Common myeloid progenitor, CD34-positive (primary cell): ENCODE measurements around the gene NDRG2.
A peak's percentile ranks its signal among the peaks of the same experiment; 100 is the strongest.

Source experiments
- CTCF ChIA-PET: fragments of 350-600 bp; sonication (Branson Sonifier 250); formaldehyde crosslinking; loops from one replicate; lab custom pipeline; 2021; ENCODE audit warnings: antibody characterized with exemption; lab: Charles Lee
- POLR2A ChIA-PET: fragments of 350-600 bp; sonication (Branson Sonifier 250); formaldehyde crosslinking; loops from one replicate; lab custom pipeline; 2021; ENCODE audit warnings: antibody characterized with exemption; lab: Charles Lee
- DNase-seq, 3 donors: peaks; one replicate each; pipeline versions ENCODE4 v3.0.0 to v3.0.0-alpha.2; 2013
- H3K27ac ChIP-seq, 2 experiments: 1 replicate in 1 of 2; 2 replicates in 1 of 2; pipeline ENCODE4 v1.7.0; 2013; ENCODE audit warnings: inconsistent platforms in 2 of 2, low read length in 2 of 2, mild to moderate bottlenecking in 2 of 2, low read depth in 1 of 2, moderate library complexity in 1 of 2; ENCODE audit not compliant: severe bottlenecking in 2 of 2, insufficient read depth in 1 of 2, poor library complexity in 1 of 2
- H3K27me3 ChIP-seq, 5 experiments: replicated peaks in 2 of 5; 1 replicate in 3 of 5; 2 replicates in 2 of 5; pipeline versions ENCODE4 v1.6.1 to v1.7.0; 2013; ENCODE audit warnings: low read length in 4 of 5, mild to moderate bottlenecking in 2 of 5, moderate library complexity in 2 of 5, inconsistent platforms in 1 of 5; ENCODE audit not compliant: insufficient read depth in 5 of 5, control insufficient read depth in 4 of 5
- H3K36me3 ChIP-seq, 4 experiments: 1 replicate in 2 of 4; 2 replicates in 2 of 4; pipeline versions ENCODE4 v1.6.1 to v1.7.0; 2013; ENCODE audit warnings: low read length in 3 of 4, control low read depth in 1 of 4, mild to moderate bottlenecking in 1 of 4; ENCODE audit not compliant: control insufficient read depth in 4 of 4, insufficient read depth in 4 of 4
- H3K4me1 ChIP-seq, 4 experiments: 1 replicate in 3 of 4; 2 replicates in 1 of 4; pipeline versions ENCODE4 v1.6.1 to v1.7.1; 2013; ENCODE audit warnings: low read length in 3 of 4, mild to moderate bottlenecking in 3 of 4, control low read depth in 1 of 4, inconsistent platforms in 1 of 4, moderate library complexity in 1 of 4; ENCODE audit not compliant: control insufficient read depth in 4 of 4, insufficient read depth in 4 of 4; ENCODE audit errors: control extremely low read depth in 1 of 4
- H3K4me3 ChIP-seq, 7 experiments: 1 replicate in 4 of 7; 2 replicates in 3 of 7; pipeline versions ENCODE4 v1.5.1 to v1.7.0; 2013; ENCODE audit warnings: mild to moderate bottlenecking in 7 of 7, low read length in 6 of 7, moderate library complexity in 6 of 7, inconsistent platforms in 2 of 7, low read depth in 2 of 7, control low read depth in 1 of 7; ENCODE audit not compliant: insufficient read depth in 4 of 7, control insufficient read depth in 1 of 7; ENCODE audit errors: extremely low read depth in 1 of 7
- H3K9me3 ChIP-seq, 5 experiments: 1 replicate in 4 of 5; 2 replicates in 1 of 5; pipeline versions ENCODE4 v1.6.1 to v1.7.1; 2013; ENCODE audit warnings: low read length in 4 of 5, mild to moderate bottlenecking in 2 of 5, inconsistent platforms in 1 of 5, low read depth in 1 of 5, moderate library complexity in 1 of 5; ENCODE audit not compliant: control insufficient read depth in 4 of 5, insufficient read depth in 2 of 5; ENCODE audit errors: control extremely low read depth in 1 of 5
- WGBS: methylation state at CpG from one replicate; pipeline ENCODE4 v1.1.5; 2013; ENCODE audit not compliant: insufficient coverage; 5-methylcytosine and 5-hydroxymethylcytosine counted together

The NDRG2 gene

DNA sequence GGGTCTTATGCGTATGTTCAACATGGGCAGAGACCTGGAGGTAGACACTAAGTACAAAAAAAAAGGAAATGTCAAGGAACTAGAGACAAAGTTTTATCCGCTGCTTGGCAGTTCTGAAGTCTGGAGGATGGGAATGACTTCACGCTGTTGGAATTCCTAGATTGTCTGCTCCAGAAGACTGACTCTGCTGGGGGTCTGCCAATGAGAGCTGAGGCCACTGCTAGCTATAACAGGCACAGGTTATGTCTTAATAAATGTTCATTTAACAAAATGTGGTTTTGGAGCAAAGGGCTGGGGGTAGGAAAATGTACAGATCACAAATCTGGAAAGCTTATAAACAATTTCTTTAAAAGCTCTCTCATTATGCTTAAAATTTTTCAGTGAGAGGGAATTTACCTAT is 38.6 kb upstream of the NDRG2 start:
- DNase-seq, result no peak
- 97% methylated on average over 3 of the region's 3 CpGs for WGBS
- CTCF ChIA-PET, result interaction anchor here (0.8 to 3.2 kb wide), 8 partner anchors 13 to 49 kb away, joined by 3 to 12 read pairs (median 4); partner anchors contain the start of gene TMEM253
- Histone ChIP-seq H3K4me1 (peaks cover under 1 to 2% (median under 1%) of the 10 kb centered on the region in 4 experiments), H3K9me3 (no peaks in the 10 kb centered on the region), H3K4me3 (no peak overlapping the region), H3K27ac (no peak overlapping the region), H3K36me3 (no peaks in the 10 kb centered on the region), H3K27me3 (peaks cover 0 to 4% (median 1%) of the 10 kb centered on the region in 5 experiments)
- POLR2A ChIA-PET, result no interaction called here

DNA sequence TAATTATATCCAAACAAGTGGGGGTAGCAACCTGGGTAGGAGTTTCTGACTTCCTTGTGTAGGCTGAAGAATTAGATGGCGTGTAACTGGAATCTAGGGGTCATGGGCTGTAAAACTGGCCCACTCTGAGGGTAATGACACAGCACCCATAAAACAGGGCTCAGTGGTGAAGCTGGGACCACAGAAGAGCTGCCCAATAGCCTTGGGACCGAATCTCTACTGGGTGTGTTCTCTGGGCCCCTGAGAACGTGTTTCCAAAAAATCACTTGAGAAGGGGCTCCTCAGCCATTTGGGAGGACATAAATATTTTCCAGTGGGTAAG is 36.4 kb upstream of the NDRG2 start:
- POLR2A ChIA-PET, result interaction anchor here (0.5 kb wide), 1 partner anchor 54 kb away, joined by 5 read pairs; no protein-coding TSS in a partner anchor
- Histone ChIP-seq H3K4me3 (no peak overlapping the region), H3K4me1 (no peaks in the 10 kb centered on the region), H3K9me3 (no peaks in the 10 kb centered on the region), H3K36me3 (no peaks in the 10 kb centered on the region), H3K27ac (no peak overlapping the region), H3K27me3 (peaks cover 0 to 4% (median 0%) of the 10 kb centered on the region in 5 experiments)
- 100% methylated on average over 2 of the region's 3 CpGs for WGBS
- DNase-seq, result no peak
- CTCF ChIA-PET, result interaction anchor here (1.0 to 3.2 kb wide), 9 partner anchors 10 to 63 kb away, joined by 3 to 15 read pairs (median 4); no protein-coding TSS in a partner anchor

DNA sequence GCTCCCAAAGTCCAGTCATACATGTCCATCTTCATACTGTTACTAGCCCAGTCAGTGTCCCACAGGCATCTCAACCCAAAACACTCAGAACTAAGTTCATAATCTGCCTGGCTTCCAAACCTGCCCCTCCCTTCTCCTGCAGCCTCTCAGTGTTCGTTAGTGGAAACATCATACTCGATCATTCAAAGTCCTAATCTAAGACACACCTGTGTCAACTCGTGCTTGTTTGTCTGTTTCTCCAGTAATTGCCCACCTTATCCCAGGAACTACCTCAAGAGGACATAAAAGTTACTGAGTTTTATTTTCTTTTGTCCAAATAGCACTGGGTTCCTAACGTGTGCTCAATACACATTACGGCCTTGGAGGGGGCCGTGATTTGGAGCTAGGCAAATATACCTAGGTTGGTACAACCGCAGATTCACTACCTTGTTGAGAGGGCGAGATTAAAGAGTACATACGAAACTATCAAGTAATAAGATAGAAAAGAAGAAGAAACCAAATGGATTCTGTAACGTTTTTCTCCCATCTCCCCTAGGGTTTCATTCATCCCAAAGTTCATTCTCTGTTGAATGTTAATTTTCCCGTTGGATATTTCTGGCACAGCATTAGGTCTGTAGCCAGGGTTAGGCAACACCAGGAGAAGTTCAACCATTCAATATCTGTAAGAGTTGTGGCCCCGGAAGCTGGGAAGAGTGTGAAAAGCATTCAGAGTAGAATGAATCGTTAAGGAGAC is 35.9 kb upstream of the NDRG2 start:
- WGBS, result 86% methylated on average over 11 of the region's 13 CpGs
- no peaks in the 10 kb centered on the region for H3K9me3 ChIP-seq
- no peak for DNase-seq
- POLR2A ChIA-PET, result no interaction called here
- H3K36me3 ChIP-seq, result no peaks in the 10 kb centered on the region
- no peak overlapping the region for H3K27ac ChIP-seq
- CTCF ChIA-PET, result interaction anchor here (1.0 to 3.2 kb wide), 8 partner anchors 9 to 64 kb away, joined by 3 to 15 read pairs (median 5); no protein-coding TSS in a partner anchor
- no peaks in the 10 kb centered on the region for H3K4me1 ChIP-seq
- H3K27me3 ChIP-seq, result peaks cover 0 to 4% (median 0%) of the 10 kb centered on the region in 5 experiments
- no peak overlapping the region for H3K4me3 ChIP-seq

DNA sequence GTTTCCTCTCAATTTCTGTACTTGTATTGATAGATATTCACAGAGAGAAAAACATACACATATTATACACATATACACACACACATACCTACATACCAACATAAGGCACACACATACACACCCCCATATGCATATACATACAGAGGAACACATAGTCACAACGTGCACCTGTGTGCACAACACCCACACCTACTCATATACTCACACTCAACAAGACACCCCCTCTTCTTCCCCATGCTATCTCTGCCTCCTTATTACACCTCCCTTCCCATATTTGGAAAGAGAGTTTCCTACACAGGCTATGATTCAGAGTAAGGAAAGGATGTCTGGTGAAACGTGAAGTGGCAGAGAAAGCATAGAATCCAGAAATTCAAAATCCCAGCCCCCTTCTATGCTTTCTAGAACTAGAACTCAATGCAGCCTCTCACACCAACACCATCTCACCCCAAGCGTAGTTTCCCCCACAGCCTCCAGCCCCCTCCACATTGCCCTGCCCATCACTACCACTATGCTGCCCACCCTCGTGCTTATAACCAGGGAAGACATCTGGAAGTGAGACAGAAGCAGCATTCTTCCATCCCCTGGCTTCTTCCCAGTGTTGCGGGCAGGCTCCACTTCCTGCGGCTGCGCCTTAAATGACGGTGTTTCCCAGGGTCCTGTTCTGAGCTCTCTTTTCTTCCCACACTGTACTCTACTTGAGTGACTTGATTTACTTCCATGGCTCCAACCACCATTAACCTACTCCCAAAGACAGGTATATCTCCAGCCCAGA is 35.2 kb upstream of the NDRG2 start:
- H3K9me3 ChIP-seq, result no peaks in the 10 kb centered on the region
- H3K4me3 ChIP-seq, result no peak overlapping the region
- no peak for DNase-seq
- ChIA-PET POLR2A (no interaction called here), CTCF (interaction anchor here (1.0 to 4.7 kb wide), 9 partner anchors 8 to 64 kb away, joined by 3 to 28 read pairs (median 8); no protein-coding TSS in a partner anchor)
- no peak overlapping the region for H3K27ac ChIP-seq
- 88% methylated on average over 7 of the region's 8 CpGs for WGBS
- no peaks in the 10 kb centered on the region for H3K4me1 ChIP-seq
- no peaks in the 10 kb centered on the region for H3K36me3 ChIP-seq
- H3K27me3 ChIP-seq, result peaks cover 0 to 4% (median 0%) of the 10 kb centered on the region in 5 experiments

DNA sequence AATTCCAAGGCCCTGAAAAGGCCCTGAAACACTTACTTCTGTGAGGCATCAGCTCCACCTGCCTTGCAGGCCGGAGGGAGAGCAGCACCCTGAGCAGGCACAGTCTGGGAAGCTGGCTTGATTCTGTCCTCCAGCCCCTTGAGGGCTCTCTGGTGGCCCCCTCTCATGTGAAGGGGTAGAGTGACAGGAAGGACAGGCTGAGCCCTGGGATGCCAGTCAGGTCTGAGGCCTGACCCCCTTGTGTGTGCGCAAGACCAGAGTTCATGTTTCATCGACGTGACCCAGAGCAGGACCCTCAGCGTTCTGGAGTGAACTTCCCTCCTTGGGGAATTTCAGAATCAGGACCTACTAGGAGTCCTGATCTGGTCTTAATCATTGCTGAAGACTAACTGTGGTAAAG is 34.0 kb upstream of the NDRG2 start:
- ChIA-PET POLR2A (no interaction called here), CTCF (interaction anchor here (1.1 to 4.7 kb wide), 5 partner anchors 9 to 46 kb away, joined by 3 to 28 read pairs (median 15); no protein-coding TSS in a partner anchor)
- DNase-seq, result no peak
- Histone ChIP-seq H3K27ac (no peak overlapping the region), H3K9me3 (no peaks in the 10 kb centered on the region), H3K4me1 (no peaks in the 10 kb centered on the region), H3K27me3 (peaks cover 0 to 4% (median 0%) of the 10 kb centered on the region in 5 experiments), H3K4me3 (no peak overlapping the region), H3K36me3 (no peaks in the 10 kb centered on the region)
- 97% methylated on average over 5 of the region's 5 CpGs for WGBS

DNA sequence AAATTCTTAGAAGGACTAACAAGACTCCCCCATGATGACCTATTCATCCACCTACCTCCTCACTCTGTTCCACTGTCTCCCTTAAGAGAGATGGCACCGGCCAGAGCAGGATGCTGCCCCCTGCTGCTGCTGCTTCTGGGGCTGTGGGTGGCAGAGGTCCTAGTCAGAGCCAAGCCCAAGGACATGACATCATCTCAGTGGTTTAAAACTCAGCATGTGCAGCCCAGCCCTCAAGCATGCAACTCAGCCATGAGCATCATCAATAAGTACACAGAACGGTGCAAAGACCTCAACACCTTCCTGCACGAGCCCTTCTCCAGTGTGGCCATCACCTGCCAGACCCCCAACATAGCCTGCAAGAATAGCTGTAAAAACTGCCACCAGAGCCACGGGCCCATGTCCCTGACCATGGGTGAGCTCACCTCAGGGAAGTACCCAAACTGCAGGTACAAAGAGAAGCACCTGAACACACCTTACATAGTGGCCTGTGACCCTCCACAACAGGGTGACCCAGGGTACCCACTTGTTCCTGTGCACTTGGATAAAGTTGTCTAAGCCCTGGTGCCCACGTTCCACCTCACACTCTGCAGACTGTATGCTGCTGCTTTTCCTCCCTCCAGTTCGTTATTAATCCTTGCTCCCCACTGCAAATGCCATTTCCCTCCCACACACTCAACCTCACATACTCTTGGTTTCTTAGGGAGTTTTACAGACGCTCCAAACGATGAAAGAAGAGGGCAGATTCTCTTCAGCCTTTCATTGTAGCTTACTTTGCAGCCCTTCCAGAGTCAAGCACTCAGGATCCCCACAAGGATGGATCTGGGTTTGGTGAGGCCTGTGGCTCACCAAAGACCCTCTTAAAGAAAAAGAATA is 33.2 kb upstream of the NDRG2 start, which contains the start of gene RNASE8:
Gene RNASE8 (plus strand): TSS at position 20 of the 873 bp plus-strand sequence. CDS start 71 bp downstream, at position 91.
- peak in 1 of 3 donors; percentile 52 for DNase-seq
- Histone ChIP-seq H3K4me1 (no peaks in the 10 kb centered on the region), H3K4me3 (no peak within 1 kb of the TSS), H3K27me3 (peaks cover 0 to 4% (median 0%) of the 10 kb centered on the region in 5 experiments), H3K36me3 (no peaks in the 10 kb centered on the region), H3K27ac (no peak within 1 kb of the TSS), H3K9me3 (no peaks in the 10 kb centered on the region)
- ChIA-PET POLR2A (no interaction called here), CTCF (interaction anchor here (1.1 to 4.7 kb wide), 6 partner anchors 10 to 47 kb away, joined by 3 to 28 read pairs (median 14); no protein-coding TSS in a partner anchor)
- 93% methylated on average over 7 of the region's 8 CpGs for WGBS
